Aorta (tissue), 5 donors: Measurements from ENCODE around the gene AFF2. TPM values are rescaled to one million over a fixed set of nuclear protein-coding genes. Genes with fewer than 3 reads are reported as not detected.

Experiments
- ATAC-seq: fragments of 200-7000 bp; cut with Tn5 transposase; one replicate; pipeline ENCODE4 v1.9.1; 2022; ENCODE audit warnings: moderate library complexity; ENCODE audit not compliant: low FRiP score
- DNase-seq, 2 donors: peaks; one replicate each; pipeline ENCODE4 v3.0.0-alpha.2; 2020
- H3K27ac ChIP-seq, 2 donors: one replicate each; pipeline ENCODE4 v1.5.1; 2013; ENCODE audit warnings: low read length in 2 of 2, mild to moderate bottlenecking in 2 of 2, moderate library complexity in 2 of 2, control low read depth in 1 of 2, inconsistent platforms in 1 of 2, low read depth in 1 of 2
- H3K27me3 ChIP-seq, 2 donors: one replicate each; pipeline ENCODE4 v1.6.1; 2013; ENCODE audit warnings: control low read depth in 1 of 2, low read length in 1 of 2, mild to moderate bottlenecking in 1 of 2, moderate library complexity in 1 of 2; ENCODE audit not compliant: insufficient read depth in 2 of 2, control insufficient read depth in 1 of 2
- H3K36me3 ChIP-seq, 2 donors: one replicate each; pipeline ENCODE4 v1.6.1; 2013; ENCODE audit warnings: control low read depth in 1 of 2, low read length in 1 of 2, mild to moderate bottlenecking in 1 of 2; ENCODE audit not compliant: insufficient read depth in 2 of 2, control insufficient read depth in 1 of 2
- H3K4me1 ChIP-seq, 2 donors: one replicate each; pipeline ENCODE4 v1.6.1; 2013; ENCODE audit warnings: low read length in 2 of 2, control low read depth in 1 of 2, mild to moderate bottlenecking in 1 of 2, moderate library complexity in 1 of 2; ENCODE audit not compliant: insufficient read depth in 2 of 2, control insufficient read depth in 1 of 2
- H3K4me3 ChIP-seq, 2 donors: one replicate each; pipeline ENCODE4 v1.5.1; 2013; ENCODE audit warnings: low read length in 2 of 2, control low read depth in 1 of 2, mild to moderate bottlenecking in 1 of 2
- H3K9me3 ChIP-seq: one replicate; pipeline ENCODE4 v1.6.1; 2013; ENCODE audit warnings: mild to moderate bottlenecking, low read length; ENCODE audit not compliant: control insufficient read depth
- WGBS, 2 donors: extraction: QIAGEN DNeasy Blood & Tissue Kit; methylation state at CpG; one replicate each; pipeline ENCODE4 v1.1.7; 2013; 5-methylcytosine and 5-hydroxymethylcytosine counted together
- intact Hi-C, 2 donors: fragments of 100-400 bp; cut with DNase I; formaldehyde crosslinking; loops; one replicate each; pipeline versions ENCODE4 v1.14.2 to v1.15.0; 2022
- polyA plus RNA-seq, 2 donors: library from polyadenylated mRNA; stranded (reverse); fragments of 200-250 nt; gene quantifications; one replicate each; pipeline ENCODE4 v1.2.3, GENCODE V29; 2013
- total RNA-seq, 2 donors: library from RNA; stranded (reverse); fragmentation: NEBNext Ultra II Directional; extraction: Animal tissue kit (Norgen Biotek cat#: 25700); gene quantifications; one replicate each; pipeline ENCODE4 v1.2.1, GENCODE V29; 2021
- donor health status: healthy with polysubstance abuse.
- donor health status: Bipolar disorder and iron deficiency.
- donor health status: DM: no; HTN: no; CAD: no.
- donor health status: DM: no; HTN: no; CAD: no.
- donor health status: DM: yes; HTN: yes; CAD: no.

AFF2 gene
- total and polyA plus RNA-seq, 4 donors = 0.25 to 2.7 (median 1.2) TPM

GRCh38 chrX:148984238-148984637, 483.8 kb downstream of the AFF2 start:
- DNase-seq (no peak), ATAC-seq (no peak)
- no peaks in the 10 kb centered on the region for H3K36me3 ChIP-seq
- H3K27ac ChIP-seq = no peak overlapping the region
- H3K4me3 ChIP-seq = no peak overlapping the region
- no peaks in the 10 kb centered on the region for H3K27me3 ChIP-seq
- intact Hi-C loops = no loop called here
- H3K4me1 ChIP-seq = no peaks in the 10 kb centered on the region
- 75 to 94% methylated on average over 2 of the region's 2 CpGs for WGBS, 2 donors
- H3K9me3 ChIP-seq = no peaks in the 10 kb centered on the region

GRCh38 chrX:148991502-148991901, 491.1 kb downstream of the AFF2 start:
- no peak overlapping the region for H3K27ac ChIP-seq
- intact Hi-C loops = no loop called here
- no peak for DNase-seq
- WGBS, 2 donors = 47 to 85% methylated on average over 1 of the region's 1 CpG
- H3K9me3 ChIP-seq = no peaks in the 10 kb centered on the region
- no peaks in the 10 kb centered on the region for H3K36me3 ChIP-seq
- no peaks in the 10 kb centered on the region for H3K27me3 ChIP-seq
- ATAC-seq = no peak
- H3K4me3 ChIP-seq = no peak overlapping the region
- H3K4me1 ChIP-seq = no peaks in the 10 kb centered on the region

- intact Hi-C loops = no loop called here
- no peak for ATAC-seq
- no peaks in the 10 kb centered on the region for H3K4me1 ChIP-seq
- no peaks in the 10 kb centered on the region for H3K27me3 ChIP-seq
- H3K27ac ChIP-seq = no peak overlapping the region
- H3K36me3 ChIP-seq = no peaks in the 10 kb centered on the region
- no peak overlapping the region for H3K4me3 ChIP-seq
- DNase-seq = no peak
- no peaks in the 10 kb centered on the region for H3K9me3 ChIP-seq
- 70 to 71% methylated on average over 3 of the region's 3 CpGs for WGBS, 2 donors
Observed at GRCh38 chrX:148995661-148996060, 495.2 kb downstream of the AFF2 start.

GRCh38 chrX:149002320-149002719, 501.9 kb downstream of the AFF2 start:
- Histone ChIP-seq H3K27me3 (no peaks in the 10 kb centered on the region), H3K36me3 (no peaks in the 10 kb centered on the region), H3K4me1 (no peaks in the 10 kb centered on the region), H3K4me3 (no peak overlapping the region), H3K9me3 (no peaks in the 10 kb centered on the region), H3K27ac (no peak overlapping the region)
- ATAC-seq (no peak), DNase-seq (no peak)
- intact Hi-C loops = no loop called here
- 81 to 90% methylated on average over 3 of the region's 3 CpGs for WGBS, 2 donors

GRCh38 chrX:149003863-149004660, 503.6 kb downstream of the AFF2 start:
- no peak overlapping the region for H3K4me3 ChIP-seq
- 43 to 62% methylated on average over 5 of the region's 5 CpGs for WGBS, 2 donors
- no peaks in the 10 kb centered on the region for H3K4me1 ChIP-seq
- no peaks in the 10 kb centered on the region for H3K36me3 ChIP-seq
- intact Hi-C loops = no loop called here
- H3K27ac ChIP-seq = no peak overlapping the region
- no peaks in the 10 kb centered on the region for H3K27me3 ChIP-seq
- DNase-seq (no peak), ATAC-seq (no peak)
- no peaks in the 10 kb centered on the region for H3K9me3 ChIP-seq

- intact Hi-C loops = no loop called here
- DNase-seq (no peak), ATAC-seq (no peak)
- Histone ChIP-seq H3K36me3 (no peaks in the 10 kb centered on the region), H3K27ac (no peak overlapping the region), H3K4me1 (no peaks in the 10 kb centered on the region), H3K9me3 (no peaks in the 10 kb centered on the region), H3K4me3 (no peak overlapping the region), H3K27me3 (no peaks in the 10 kb centered on the region)
- 74 to 91% methylated on average over 2 of the region's 2 CpGs for WGBS, 2 donors
Observed at GRCh38 chrX:149004936-149005335, 504.5 kb downstream of the AFF2 start.

GRCh38 chrX:149006235-149006634, 505.8 kb downstream of the AFF2 start:
- ATAC-seq = no peak
- DNase-seq = no peak
- Histone ChIP-seq H3K36me3 (no peaks in the 10 kb centered on the region), H3K27ac (no peak overlapping the region), H3K9me3 (no peaks in the 10 kb centered on the region), H3K27me3 (no peaks in the 10 kb centered on the region), H3K4me1 (no peaks in the 10 kb centered on the region), H3K4me3 (no peak overlapping the region)
- WGBS, 2 donors = 68 to 90% methylated on average over 3 of the region's 3 CpGs
- intact Hi-C loops = no loop called here

GRCh38 chrX:149007423-149007822, 507.0 kb downstream of the AFF2 start:
- H3K27ac ChIP-seq = no peak overlapping the region
- no peaks in the 10 kb centered on the region for H3K4me1 ChIP-seq
- H3K27me3 ChIP-seq = no peaks in the 10 kb centered on the region
- H3K9me3 ChIP-seq = no peaks in the 10 kb centered on the region
- no peaks in the 10 kb centered on the region for H3K36me3 ChIP-seq
- DNase-seq = no peak
- intact Hi-C loops = no loop called here
- no peak for ATAC-seq
- WGBS, 2 donors = 9 to 12% methylated on average over 4 of the region's 4 CpGs
- no peak overlapping the region for H3K4me3 ChIP-seq

GRCh38 chrX:149010013-149010852, 509.8 kb downstream of the AFF2 start:
- H3K4me3 ChIP-seq = no peak overlapping the region
- H3K27me3 ChIP-seq = no peaks in the 10 kb centered on the region
- H3K27ac ChIP-seq = no peak overlapping the region
- no peaks in the 10 kb centered on the region for H3K9me3 ChIP-seq
- no peaks in the 10 kb centered on the region for H3K4me1 ChIP-seq
- WGBS, 2 donors = 59 to 85% methylated on average over 4 of the region's 4 CpGs
- no peak for ATAC-seq
- H3K36me3 ChIP-seq = no peaks in the 10 kb centered on the region
- intact Hi-C loops = no loop called here
- no peak for DNase-seq
